HG03095 (cell line): ENCODE results near the gene BPTF.
"Not testable (repeated sequence)": the region's sequence is repeated elsewhere in the genome, so short reads cannot be mapped to it uniquely, and the experiment has no call there.

Source experiments
- ATAC-seq: cut with Tn5 transposase; IDR thresholded peaks from one replicate; pipeline ENCODE4 v1.9.1; 2021; ENCODE audit warnings: moderate library complexity; ENCODE audit not compliant: unreplicated experiment

The BPTF gene

GRCh38 chr17:67879662-67880061 is 54.4 kb downstream of the BPTF start:
- ATAC-seq = no peak

GRCh38 chr17:67881083-67881482 is 55.8 kb downstream of the BPTF start:
- ATAC-seq = no peak

DNA sequence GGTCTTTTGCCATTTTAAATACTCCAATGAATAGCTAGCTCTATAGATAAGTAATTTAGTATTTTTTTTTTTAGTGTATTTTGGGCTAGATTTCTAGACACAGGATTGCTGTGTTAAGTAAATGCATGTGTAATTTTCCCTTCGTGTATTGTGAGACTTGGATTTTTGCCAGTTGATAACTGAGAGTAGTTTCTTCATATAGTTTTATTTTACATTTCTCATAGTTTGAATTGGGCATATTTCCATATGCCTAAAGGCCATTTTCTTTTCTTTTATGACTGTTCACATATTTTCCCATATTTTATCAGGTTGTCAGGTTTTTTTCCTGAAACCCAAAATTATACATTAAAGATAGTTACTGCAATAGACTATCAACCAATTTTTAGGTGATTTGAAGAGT is 59.4 kb downstream of the BPTF start:
- ATAC-seq = no peak

DNA sequence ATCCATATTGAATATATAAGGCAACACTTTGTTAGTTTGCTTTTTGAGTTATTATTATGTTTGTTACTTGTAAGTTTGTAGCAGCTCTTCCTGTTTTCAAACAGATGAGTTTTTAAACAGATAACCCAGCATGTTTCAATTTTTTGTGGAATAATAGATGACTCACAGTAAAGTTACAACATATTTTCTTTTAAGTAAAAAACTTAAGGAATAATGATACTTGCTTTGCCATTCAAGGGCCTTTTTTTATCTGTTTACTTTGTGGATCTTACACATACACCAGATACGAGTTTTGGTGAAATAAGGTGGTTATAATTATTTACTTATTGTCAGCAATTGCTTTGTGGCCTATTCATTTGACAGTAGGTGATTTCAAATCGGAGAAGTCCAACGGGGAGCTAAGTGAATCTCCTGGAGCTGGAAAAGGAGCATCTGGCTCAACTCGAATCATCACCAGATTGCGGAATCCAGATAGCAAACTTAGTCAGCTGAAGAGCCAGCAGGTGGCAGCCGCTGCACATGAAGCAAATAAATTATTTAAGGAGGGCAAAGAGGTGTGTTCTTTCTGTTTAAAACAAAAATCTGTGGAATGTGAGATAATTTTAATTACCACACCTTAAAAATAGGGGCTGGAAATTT is 66.3 kb downstream of the BPTF start:
- ATAC-seq = no peak

GRCh38 chr17:67902511-67903231 is 77.4 kb downstream of the BPTF start:
- no peak for ATAC-seq

GRCh38 chr17:67905298-67905697 is 80.0 kb downstream of the BPTF start:
- ATAC-seq = not testable (repeated sequence)

- not testable (repeated sequence) for ATAC-seq
These were observed 85.0 kb downstream of the BPTF start for GRCh38 chr17:67910117-67910803.

DNA sequence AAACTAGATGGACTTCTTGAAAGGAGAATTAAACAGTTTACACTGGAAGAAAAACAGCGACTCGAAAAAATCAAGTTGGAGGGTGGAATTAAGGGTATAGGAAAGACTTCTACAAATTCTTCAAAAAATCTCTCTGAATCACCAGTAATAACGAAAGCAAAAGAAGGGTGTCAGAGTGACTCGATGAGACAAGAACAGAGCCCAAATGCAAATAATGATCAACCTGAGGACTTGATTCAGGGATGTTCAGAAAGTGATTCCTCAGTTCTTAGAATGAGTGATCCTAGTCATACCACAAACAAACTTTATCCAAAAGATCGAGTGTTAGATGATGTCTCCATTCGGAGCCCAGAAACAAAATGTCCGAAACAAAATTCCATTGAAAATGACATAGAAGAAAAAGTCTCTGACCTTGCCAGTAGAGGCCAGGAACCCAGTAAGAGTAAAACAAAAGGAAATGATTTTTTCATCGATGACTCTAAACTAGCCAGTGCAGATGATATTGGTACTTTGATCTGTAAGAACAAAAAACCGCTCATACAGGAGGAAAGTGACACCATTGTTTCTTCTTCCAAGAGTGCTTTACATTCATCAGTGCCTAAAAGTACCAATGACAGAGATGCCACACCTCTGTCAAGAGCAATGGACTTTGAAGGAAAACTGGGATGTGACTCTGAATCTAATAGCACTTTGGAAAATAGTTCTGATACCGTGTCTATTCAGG is 85.9 kb downstream of the BPTF start:
- no peak for ATAC-seq

- no peak for ATAC-seq
These were observed 86.8 kb downstream of the BPTF start for GRCh38 chr17:67912088-67912487.

- ATAC-seq = no peak
These were observed 87.4 kb downstream of the BPTF start for GRCh38 chr17:67912656-67913055.

DNA sequence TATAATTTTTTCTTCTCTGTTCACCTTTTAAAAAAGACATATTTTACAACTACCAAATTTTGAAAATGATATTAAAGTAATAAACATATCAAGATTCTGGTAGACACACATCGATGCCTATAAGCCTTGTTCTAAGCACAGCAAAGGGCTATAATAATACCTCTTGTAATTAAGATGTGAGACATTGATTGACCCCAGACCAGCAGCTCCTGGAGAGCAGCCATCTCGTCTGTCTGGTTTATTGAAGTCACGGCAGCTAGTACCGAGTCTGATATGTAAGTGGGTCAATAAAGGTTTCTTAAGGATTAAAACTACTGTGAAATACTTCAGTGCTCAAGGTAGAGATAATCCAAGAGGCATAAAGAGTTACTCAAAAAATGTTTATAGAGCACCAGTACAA is 94.9 kb downstream of the BPTF start:
- ATAC-seq = no peak

- ATAC-seq = no peak
These were observed 97.2 kb downstream of the BPTF start for GRCh38 chr17:67922503-67922902.

- ATAC-seq = not testable (repeated sequence)
These were observed 103.5 kb downstream of the BPTF start for GRCh38 chr17:67928842-67929241.

GRCh38 chr17:67931227-67931626 is 105.9 kb downstream of the BPTF start:
- no peak for ATAC-seq

DNA sequence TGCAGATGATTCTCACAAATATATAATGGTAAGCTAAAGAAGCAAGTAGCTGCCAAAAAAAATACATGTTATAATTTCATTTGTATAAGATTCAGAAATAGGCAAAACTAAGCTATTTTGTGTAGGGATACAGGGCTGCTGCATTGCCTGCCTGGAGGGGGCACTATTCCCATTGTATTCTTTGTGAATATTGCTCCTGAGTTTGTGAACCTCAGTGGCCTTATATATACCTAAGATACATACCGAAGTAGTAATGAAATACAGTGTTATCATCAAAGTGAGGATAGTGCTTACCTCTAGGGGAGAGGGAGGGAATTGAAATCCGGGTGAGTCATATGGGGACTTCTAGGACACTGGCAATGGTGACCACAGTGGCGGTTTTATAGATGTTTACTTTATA is 117.5 kb downstream of the BPTF start:
- no peak for ATAC-seq

DNA sequence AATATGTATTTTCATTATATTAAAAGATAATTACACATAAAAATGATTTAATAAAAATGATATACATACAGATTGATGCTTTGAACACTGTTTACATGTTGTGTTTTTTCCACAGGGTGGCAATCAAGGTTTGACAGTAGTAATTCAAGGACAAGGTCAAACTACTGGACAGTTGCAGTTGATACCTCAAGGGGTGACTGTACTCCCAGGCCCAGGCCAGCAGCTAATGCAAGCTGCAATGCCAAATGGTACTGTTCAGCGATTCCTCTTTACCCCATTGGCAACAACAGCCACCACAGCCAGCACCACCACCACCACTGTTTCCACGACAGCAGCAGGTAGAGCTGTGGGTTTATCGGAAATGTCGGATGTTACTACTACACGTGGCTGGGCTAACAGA is 118.7 kb downstream of the BPTF start:
- no peak for ATAC-seq

- ATAC-seq = no peak
These were observed 121.2 kb downstream of the BPTF start for GRCh38 chr17:67946513-67946912.

DNA sequence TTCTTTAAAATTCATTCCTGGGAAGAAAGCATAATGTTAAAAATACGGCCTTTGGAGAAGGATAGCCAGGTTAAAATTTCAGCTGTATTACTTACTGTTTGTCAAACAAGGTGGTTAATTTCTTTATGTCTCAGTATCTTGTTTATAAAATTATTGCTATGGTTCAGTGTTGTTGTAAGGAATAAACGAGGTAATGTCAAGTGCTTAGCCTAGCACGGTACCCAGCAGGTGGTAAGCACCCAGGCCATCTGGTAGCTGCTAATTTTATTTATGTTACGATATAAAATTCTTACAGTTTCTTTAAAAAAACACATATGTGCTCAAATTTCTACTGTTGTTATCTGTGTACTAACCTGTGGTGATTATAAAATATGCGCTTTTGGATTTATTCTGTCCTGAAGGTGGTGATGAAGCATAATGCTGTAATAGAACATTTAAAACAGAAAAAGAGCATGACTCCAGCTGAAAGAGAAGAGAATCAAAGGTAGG is 122.1 kb downstream of the BPTF start:
- ATAC-seq = no peak

DNA sequence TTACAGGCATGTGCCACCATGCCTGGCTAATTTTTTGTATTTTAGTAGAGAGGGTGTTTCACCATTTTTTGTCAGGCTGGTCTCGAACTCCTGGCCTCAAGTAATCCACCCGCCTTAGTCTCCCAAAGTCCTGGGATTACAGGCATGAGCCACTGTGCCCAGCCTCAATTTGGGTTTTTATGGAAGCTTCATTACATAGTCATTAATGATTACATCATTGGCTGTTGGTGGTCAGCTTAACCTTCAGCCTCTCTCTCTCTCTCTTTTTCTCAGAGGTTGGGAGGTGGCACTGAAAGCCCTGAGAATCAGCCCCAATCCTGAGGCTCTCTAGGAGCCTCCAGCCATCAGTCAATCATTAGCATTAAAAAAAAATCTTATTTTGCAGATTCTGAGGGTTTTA is 125.6 kb downstream of the BPTF start:
- ATAC-seq = no peak

DNA sequence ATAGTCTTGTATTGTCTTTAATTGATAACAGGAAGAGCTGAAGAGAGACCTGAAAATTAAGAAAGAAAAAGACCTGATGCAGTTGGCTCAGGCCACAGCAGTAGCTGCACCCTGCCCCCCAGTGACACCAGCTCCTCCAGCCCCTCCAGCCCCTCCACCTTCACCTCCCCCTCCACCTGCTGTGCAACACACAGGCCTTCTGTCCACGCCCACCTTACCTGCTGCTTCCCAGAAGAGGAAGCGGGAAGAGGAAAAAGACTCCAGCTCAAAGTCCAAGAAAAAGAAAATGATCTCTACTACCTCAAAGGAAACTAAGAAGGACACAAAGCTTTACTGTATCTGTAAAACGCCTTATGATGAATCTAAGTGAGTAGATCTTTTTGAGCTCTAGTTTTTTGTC is 134.2 kb downstream of the BPTF start:
- ATAC-seq = no peak

- ATAC-seq = not testable (repeated sequence)
These were observed 135.0 kb downstream of the BPTF start for GRCh38 chr17:67960276-67960675.
